M059J (cell line): Measurements from ENCODE around the gene LIPG. TPM values are rescaled to one million over a fixed set of nuclear protein-coding genes. Genes with fewer than 3 reads are reported as not detected.
A peak's percentile ranks its signal among the peaks of the same experiment; 100 is the strongest.

Experiments
- DNase-seq: peaks from one replicate; pipeline ENCODE4 v3.0.0-alpha.2; 2012; ENCODE audit warnings: low read depth
- total RNA-seq: library from RNA; depleted of rRNA; stranded (reverse); fragments of >200 nt; shearing (Covaris generic); gene quantifications from 2 replicates; pipeline ENCODE4 v1.2.3, GENCODE V29; 2014

The LIPG gene
- total RNA-seq, 1 experiment from 2014 or later: 66.5 TPM

GRCh38 chr18:49612515-49613033, 50.7 kb downstream of the LIPG start:
- no peak for DNase-seq

GRCh38 chr18:49613141-49613640, 51.3 kb downstream of the LIPG start:
- peak; percentile 27 for DNase-seq

DNA sequence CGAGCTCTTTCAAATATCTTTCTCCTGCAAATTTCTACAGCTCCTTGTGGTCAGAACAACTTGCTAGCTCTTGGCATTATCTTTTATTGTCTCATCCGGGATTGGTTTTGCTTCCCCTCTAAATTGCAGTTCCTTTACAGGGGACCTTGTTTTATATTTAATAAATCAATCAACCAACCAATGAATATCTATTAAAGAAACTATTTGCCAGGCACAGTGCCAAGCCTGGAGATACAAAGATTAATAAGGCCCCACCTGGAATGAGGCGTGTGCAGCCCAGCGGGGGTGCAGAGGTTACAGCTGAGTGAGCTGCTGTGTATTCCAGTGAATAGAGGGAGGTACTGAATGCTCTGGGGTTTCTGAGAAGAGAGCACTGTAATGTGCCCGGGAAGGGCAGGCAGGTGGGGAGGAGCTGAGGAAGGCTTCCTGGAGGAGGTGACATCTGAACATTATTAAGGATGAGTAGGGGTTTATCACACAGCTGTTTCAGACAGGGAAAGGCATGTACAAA, 51.8 kb downstream of the LIPG start:
- DNase-seq: peak; percentile 28

DNA sequence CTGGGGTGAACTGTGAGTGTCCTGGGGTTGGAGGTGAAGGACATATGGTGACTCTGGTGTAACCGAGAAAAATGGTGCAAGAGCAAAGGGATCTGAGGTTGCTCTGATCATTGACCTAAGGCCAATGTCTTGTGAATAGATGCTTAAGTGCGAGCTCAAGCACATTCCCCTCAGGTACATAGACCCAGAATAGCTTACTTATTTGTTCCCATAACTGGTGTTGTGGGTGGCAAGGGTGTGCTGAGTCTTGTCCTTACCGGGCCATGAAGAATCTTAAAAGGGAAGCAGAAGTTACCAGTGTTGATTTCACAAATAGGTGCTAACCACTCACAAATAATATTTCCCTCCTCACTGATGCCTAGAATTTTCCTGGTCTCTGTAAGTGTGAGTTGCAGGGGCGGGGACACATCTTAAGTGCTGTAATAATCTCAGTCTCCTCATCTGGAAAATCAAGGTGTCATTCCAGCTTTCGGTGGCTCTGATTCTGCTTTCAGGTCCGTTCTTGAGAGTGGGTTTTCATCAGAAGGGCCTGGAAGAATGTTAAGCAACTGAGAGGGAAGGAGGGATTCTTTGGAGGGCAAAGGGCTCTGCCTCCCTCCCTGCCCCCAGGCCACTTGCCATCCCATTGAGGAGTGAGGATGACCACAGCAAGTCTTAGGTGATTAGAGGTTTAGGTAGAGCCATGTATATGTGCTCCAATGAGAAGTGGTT, 54.9 kb downstream of the LIPG start:
- DNase-seq: no peak

DNA sequence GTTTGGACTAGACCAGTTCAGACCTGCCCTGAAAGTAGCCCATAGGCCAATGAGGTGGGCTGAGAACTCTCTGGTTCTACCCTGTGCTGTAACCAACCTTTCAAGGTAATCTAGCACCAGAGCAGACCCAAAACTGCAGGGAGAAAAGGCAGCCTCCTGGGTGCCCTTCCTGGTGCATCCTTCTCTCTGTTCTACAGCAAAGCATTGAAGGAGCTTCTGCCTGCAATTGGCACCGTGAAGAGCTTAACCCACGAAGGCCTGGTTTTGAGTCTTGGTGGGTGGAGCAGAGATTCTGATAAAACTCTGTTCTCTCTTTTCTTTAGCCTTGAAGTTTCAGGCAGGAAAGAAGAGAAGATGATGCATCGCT, 55.5 kb downstream of the LIPG start:
- DNase-seq: no peak

DNA sequence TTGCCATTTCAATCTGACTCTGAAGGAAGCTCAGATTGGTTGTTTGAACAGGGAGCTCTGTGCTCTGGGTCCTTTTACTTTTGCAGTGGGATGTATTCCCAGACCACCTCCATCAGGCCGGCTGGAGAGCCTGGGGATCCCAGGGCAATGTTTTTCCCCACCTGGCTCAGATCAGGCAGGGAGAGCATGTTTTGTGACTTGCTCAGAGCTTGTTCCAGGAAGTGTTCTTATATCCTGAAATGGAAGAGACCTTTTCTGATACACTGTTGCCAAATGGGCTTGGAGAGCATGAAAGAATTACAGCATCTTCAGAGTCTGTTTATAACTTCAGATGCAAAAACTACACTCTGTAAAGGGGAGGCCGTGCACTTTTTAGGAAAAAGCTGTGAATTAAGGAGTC, 56.0 kb downstream of the LIPG start:
- DNase-seq: no peak

DNA sequence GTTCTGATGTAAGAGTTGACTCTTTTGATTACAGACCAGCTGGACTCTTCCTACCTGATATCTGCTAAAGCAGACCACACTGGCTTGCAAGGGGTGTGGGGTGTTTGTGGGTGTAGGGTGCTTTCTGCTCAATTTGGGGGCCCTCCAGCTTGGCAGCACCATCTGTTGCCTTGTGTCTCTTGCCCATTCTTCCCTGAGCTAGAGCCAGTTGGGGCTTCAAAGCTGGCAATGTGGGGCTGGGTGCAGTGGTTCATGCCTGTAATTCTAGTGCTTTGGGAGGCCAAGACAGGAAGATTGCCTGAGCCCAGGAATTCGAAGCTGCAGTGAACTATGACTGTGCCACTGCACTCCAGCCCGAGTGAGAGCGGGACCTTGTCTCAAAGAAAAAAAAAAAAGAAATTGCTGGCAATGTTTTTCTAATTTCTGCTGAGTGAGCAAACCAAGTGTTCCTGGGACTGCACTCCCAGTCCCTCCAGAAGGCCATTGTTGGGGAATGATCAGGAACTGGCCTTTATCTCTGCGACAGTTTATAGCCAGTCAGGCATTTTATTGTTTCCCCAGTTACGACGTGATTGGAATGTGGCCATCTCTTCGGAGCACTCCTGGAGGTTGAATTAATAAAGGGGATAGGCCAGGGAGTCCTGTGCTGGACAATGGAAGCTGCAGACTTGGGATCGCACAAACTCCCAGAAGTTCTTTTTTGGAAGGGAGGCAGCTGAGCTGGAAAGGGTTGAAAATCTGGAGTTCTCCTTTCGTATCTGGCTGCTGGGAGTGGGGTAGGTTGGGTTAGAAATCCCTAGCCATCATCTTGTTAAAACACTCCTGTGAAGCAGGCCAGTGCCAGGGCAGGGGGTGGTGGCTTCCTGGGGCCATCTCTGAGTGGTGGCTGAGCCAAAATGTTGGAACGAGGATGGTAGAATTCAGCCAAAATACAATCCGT, 57.2 kb downstream of the LIPG start:
- peak; percentile 63 for DNase-seq

DNA sequence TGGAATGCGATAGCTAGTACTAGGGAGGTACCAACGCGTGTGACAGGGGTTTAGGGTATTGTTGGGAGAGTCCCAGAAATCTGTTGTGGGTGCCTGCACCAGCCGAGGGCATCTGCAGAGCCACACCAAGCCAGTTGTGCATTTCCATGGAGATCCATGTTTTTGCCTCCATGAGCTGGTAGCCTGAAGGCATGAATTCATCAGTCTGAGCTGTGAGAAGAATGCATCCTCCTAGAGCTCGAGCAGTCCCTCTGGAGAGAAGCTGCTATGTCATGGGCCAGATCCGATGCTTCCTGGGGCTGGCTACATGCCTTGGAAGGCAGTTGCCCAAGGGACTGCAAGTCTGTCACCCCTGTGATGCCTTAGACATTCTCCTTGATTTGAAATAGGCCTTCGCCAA, 57.9 kb downstream of the LIPG start:
- peak; percentile 96 for DNase-seq

- no peak for DNase-seq
Observed at GRCh38 chr18:49621301-49621700, 59.4 kb downstream of the LIPG start.

GRCh38 chr18:49621717-49622351, 60.0 kb downstream of the LIPG start:
- peak; percentile 76 for DNase-seq

DNA sequence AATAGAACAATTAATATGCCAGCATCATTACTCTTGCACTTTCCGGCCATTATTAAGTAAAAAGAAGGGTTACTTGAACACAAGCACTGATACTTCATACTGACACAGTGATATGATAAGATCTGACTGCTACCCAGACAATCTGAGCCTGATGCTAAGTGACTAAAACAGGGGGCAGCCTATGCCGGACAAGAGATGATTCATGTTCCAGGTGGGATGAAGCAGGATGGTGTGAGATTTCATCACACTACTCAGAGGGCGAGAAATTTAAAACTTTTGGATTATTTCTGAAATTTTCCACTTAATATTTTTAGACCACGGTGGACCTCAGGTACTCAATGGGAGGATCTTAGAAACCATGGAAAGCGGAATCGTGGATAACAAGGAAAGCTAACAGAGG, 61.7 kb downstream of the LIPG start:
- peak; percentile 32 for DNase-seq

- peak; percentile 70 for DNase-seq
Observed at GRCh38 chr18:49625021-49625691, 63.3 kb downstream of the LIPG start.

GRCh38 chr18:49626842-49627467, 65.1 kb downstream of the LIPG start:
- DNase-seq: no peak

DNA sequence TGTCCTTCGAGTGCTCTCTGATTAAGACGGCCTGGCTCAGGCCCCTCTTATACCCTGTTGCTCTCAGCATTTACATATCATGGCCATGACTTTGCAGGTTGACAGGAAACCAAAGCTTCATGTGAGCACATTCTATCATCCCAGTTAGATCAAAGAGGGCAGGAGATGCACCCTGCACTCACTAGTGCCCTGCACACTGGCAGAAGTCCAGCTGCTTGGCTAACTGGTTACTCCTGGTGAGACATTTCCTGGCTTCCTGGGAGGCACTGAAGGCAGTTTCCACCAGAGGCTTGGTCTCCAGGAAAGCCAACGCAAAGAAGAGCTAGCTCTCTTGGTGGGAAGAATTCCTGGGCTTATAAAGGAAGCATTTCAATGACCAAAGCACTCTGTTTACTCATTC, 66.3 kb downstream of the LIPG start:
- peak; percentile 81 for DNase-seq

DNA sequence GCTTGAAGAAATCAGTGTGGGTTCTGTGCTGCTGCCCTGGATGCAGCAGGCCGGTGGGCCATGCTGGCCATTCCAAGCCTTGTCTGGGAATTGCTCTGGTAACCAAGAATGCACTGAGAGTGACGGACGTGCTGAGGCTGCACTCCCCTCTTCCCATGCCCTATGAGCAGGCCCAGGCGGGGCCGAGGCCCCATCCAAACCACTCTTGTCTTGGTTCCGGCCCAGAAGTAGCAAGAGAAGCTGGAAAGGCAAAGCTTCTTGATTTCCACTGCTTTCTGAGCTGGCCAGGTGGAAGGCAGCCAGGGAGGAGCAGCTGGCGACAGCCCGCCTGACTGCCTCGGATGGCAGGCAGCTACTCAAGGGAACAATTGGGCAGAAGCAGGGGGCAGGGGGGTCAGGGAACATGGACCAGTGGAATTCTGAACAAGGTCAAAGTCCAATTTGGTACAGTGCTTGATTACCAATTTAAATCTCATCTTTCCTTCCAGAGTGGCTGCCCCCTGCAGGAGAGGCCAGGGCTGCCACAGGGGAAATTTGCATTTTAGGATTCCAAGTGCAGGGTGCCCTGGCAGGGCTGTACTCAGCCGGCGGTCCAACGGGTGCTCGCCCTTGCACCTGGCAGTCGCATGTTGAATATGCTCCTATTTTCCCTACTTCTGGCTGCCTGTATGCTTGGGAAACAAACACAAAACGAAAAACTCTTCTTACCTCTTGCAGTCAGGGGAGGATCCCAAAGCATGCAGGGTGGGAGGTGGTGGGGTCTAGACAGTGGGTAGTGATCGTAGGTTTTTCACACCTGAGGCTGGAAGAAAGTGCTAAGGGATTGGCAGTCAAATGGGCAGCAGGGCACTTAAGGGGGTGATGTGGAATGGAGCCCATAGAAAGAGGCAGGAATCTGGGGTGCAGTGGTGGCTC, 67.3 kb downstream of the LIPG start:
- no peak for DNase-seq

- DNase-seq: no peak
Observed at GRCh38 chr18:49630246-49630699, 68.4 kb downstream of the LIPG start.

- no peak for DNase-seq
Observed at GRCh38 chr18:49631146-49631866, 69.4 kb downstream of the LIPG start.

GRCh38 chr18:49632588-49632987, 70.7 kb downstream of the LIPG start:
- no peak for DNase-seq

DNA sequence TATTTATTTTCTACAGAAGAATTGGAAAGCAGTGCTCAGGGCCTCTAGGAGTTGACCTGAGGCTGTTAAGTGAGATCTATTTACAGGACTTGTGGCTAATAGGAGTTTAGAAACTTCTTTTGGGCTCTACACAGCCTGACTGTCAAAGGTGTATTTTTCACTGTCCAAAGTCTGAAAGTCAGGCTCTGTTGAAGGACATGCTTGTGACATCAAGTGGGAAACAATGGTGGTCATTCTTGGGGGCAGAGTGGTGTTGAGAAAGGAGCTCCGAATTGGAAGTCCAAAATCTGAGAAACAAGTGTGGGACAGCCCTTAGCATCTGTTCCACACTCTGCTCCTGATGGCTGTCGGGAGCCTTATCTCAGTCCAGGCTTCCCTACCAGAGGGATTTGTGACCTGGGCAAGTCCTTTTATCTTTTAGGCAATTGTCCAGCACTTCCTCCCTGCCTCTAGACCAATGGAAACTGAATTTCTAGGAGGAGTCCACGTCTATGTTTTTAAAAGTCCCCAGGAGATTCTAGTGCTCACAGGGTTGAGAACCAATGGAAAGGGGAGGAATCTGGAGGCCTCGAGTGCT, 76.4 kb downstream of the LIPG start:
- no peak for DNase-seq
